KG1 (cell line): ENCODE results near the gene CNNM1.

Experiments used
- DNase-seq: peaks from one replicate; lab custom pipeline; 2025; lab: John Stamatoyannopoulos, UW

The CNNM1 gene

GRCh38 chr10:99337901-99338300, 8.7 kb downstream of the CNNM1 start:
- no peak for DNase-seq

DNA sequence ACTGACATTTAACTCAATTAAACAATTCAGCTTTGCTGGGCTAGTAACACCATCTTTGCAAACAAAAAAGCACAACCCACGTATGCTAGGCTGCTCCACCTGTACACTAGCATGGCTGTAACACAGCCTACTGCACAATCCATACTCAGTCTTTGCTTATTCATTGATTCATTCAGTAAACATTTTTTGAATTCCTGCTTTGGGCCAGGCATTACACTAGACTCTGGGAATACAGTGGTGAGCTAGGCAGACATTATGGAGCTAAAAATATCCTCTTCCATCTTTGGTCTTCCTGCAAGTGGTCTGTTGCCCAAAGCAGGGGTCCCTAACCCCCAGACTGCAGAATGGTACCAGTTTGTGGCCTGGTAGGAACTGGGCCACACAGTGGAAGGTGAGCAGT, 9.9 kb downstream of the CNNM1 start:
- DNase-seq = no peak

DNA sequence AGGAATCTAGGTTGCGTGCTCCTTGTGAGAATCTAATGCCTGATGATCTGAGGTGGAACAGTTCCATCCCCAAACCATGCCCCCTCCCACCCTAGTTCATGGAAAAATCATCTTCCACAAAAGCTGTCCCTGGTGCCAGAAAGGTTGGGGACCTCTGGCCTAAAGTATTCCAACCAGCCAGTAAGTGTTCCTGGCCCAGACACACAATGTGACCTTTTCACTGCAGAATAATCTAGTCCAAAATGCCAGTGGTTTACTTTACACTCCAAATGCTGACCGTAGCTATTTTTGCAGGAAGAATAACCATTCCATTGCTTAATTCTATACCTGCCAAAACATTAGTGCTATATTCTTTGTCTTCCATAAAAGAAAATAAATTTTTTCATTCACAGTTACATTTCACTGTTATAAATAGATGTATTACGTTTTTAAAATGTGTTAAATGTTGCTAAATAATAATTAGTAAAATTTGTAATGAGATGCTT, 10.4 kb downstream of the CNNM1 start:
- no peak for DNase-seq

GRCh38 chr10:99340650-99341049, 11.5 kb downstream of the CNNM1 start:
- no peak for DNase-seq

- no peak for DNase-seq
Measured at GRCh38 chr10:99341248-99341647, 12.1 kb downstream of the CNNM1 start.

DNA sequence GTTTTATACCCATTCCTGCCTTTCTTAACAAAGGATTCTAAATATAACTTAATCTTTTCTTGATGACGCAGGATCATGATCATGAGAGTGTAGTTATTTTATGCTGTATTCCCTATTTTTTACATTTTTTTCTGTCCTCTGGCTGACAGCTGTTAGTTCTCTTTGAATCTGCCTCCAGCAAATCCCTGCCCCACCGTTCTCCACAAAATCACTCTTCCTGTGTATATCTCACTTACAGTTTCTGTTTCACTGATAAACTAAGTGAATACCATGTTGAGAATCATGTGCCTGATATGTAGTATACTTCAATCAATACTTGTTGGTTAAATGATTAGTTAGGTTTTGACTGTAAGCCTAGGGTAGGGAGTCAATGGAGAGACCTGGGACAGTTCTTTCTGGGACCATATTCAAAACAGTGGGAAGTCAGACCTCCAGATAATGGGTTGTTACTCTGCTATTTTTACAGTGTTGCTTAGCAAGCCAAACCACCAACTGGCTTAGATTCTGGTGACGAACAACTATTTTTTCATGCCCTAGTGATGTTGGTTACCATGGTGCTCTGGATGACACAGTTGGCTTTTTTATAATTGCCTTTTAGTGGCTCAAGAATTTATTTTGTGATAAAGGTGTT, 12.8 kb downstream of the CNNM1 start:
- DNase-seq = no peak

DNA sequence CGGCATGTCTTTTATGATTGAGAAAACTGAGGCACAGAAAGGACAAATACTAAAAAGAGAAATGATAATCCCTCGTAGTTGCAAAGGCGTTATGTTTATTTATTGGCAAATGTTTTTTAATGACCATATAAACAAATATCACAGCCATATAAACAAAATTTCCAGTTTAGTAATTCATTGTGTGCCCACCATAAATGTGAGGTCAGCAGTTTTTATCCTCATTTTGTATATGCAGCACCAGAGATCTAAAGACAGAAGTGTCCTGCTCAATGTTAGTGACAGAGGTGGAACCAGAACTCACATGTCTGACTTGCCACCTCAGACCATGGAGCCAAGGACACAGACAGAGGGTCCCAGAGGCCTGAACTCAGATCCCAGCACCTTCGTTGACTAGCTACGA, 14.1 kb downstream of the CNNM1 start:
- no peak for DNase-seq

GRCh38 chr10:99344715-99345114, 15.6 kb downstream of the CNNM1 start:
- DNase-seq = no peak

- no peak for DNase-seq
Measured at GRCh38 chr10:99345350-99345749, 16.2 kb downstream of the CNNM1 start.

- DNase-seq = no peak
Measured at GRCh38 chr10:99346247-99346646, 17.1 kb downstream of the CNNM1 start.

DNA sequence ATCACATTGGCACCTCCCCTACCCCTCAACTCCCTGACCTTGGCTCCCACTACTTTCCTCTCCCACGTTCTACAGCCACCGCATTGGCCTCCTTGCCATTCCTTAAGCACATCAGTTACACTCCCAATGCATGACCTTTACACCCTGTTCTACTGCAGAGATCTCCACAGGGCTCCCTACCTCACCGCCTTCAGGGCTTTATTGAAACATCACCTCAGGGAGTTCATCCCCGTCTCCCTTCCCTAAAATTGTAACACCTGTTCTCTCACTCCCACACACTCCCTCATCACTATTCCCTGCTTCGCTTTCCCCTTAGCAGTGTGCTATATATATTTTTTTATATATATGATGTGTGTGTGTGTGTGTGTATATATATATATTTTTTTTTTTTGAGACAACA, 18.5 kb downstream of the CNNM1 start:
- DNase-seq = no peak

DNA sequence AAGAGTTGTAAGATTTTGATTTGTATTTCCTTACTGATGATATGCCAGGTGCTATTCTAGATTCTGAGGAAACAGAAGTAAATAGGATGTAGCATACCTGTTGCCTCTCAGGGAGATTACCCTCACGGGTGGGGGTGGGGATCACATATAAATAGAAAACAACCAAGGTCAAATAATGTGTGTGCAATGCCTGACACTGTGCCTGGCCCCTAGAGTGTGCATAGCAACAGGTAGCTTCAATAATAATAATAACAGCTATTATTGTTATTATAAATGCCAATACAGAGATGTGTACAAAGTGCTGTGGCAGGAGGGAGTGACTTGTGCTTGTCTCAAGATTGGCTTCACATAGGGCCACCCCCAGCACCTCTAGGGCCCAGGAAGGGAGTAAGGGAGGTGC, 24.0 kb downstream of the CNNM1 start:
- no peak for DNase-seq

GRCh38 chr10:99357691-99358090, 28.5 kb downstream of the CNNM1 start:
- no peak for DNase-seq

DNA sequence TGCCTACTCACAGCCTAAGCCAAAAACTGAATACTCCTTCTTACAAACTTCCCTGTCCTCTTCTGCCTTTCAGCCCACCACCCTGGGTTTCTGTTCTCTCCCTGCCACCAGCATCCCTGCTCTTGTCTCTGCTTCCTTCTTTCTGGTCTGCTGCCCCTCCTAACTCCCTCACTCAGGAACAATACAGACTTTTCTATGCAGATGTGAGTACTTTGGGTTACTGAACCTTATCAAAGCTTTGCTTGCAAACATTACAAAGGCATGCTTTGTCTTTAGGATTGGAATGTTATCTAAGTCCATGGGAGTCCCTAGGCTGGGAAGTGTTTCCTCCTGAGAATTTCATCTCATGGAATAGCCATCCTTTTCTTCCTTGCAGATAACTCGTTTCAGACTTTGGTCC, 28.9 kb downstream of the CNNM1 start:
- DNase-seq = no peak

DNA sequence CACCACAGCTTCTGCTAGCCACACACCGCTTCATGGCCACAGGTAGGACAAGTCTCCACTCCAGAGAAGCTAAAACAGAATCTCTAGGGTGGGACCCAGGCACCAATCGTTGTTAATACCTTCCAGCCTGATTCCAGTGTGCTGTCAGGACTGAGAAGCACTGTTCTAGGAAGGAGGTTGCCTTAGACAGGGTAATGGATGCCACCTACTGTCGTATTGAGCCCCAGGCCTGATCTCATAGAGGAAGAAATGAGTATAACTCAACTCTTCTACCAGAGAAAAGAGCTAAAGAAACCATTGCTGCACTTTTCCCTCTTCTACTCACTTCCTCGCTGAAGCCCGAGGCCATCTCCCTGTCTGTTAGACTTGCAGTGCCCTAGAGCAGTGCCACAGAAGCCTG, 31.8 kb downstream of the CNNM1 start:
- DNase-seq = no peak

DNA sequence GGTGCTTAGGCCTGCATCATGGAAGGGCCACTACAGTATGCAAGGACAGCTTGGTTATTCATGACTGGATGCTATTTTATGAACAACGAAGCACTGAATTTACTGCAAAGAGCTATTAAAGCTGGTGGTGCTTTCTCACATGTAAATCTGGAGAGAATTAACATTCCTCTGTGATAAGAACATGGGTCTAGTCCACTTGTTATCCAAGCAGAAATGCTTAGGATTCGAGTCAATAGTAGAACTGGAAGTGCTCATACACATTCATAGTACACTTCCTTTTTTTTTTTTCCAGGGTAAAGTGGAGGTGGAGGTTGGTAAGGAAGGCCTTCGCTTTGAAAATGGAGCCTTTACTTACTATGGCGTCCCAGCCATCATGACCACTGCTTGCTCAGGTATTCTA, 35.0 kb downstream of the CNNM1 start:
- DNase-seq = no peak

DNA sequence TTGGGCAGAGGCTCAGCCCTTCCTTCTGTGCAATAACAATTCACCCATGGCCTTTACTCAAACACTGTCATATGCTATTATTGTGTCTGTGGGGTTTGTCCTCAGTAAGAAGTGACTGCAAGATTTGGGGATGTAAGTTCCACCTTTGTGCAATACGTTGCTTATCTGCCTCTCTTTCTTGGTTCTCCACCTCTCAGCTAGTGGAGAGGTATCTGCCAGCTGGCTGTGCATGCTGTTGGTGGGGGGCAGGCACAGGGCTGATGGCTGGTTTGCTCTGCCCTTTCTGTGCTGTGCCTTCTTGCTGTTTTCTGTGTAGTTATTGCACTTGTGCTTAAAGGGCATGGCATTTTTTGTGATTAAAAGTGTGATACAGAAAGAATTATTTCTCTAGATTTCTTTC, 36.2 kb downstream of the CNNM1 start:
- DNase-seq = no peak

DNA sequence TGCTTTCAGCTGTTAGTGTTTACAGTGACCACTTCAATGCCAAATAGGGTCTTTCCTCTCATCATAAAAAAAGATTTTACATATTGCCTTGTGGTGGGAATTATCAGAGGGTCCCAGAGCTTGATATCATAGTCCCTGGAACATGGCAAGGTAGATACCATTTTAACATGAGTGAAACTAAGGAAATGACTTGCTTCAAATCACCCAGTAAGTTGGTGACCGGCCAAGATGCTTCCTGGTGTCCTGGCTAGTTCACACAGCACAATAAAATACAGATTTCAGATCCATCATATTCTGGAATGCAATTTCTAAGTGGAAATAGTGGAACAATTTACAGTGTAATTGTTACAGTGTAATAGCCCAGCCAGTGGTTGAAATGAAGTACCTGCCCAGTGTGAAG, 36.6 kb downstream of the CNNM1 start:
- DNase-seq = no peak

DNA sequence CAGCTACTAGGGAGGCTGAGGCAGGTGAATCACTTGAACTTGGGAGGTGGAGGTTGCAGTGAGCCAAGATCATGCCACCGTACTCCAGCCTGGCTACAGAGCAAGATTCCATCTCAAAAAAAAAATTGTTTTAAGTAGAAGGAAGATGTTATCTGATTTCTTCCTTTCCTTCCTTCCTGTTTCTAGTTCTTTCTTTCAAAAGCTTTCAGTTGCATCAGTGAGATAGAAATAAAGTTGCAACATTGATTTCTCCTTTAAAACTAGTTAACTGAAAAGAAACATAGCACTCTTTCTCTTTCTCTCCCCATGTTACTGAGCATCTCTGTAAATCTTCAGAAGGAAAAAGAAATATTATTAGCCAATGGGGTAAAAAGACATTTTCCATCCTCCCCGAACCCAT, 37.5 kb downstream of the CNNM1 start:
- DNase-seq = no peak

GRCh38 chr10:99368646-99369045, 39.5 kb downstream of the CNNM1 start:
- DNase-seq = no peak

DNA sequence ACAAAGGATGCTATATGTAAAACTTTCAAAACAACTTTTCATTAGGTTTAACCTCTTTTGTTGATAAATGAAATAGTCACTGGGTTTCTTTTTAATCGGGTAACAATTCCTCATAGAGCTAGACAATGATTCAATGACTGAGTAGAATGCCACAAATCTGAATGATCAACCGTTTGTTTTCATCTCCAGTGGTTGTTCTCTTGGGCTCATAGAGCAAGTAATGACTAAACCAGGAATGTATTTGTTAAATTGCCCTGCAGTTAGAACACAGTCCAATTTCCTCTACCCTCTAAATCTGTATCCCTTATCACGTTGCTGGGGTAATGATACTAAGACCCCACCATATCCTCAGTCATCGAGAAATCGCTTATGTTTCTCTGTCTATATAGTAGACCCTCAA, 40.0 kb downstream of the CNNM1 start:
- no peak for DNase-seq

DNA sequence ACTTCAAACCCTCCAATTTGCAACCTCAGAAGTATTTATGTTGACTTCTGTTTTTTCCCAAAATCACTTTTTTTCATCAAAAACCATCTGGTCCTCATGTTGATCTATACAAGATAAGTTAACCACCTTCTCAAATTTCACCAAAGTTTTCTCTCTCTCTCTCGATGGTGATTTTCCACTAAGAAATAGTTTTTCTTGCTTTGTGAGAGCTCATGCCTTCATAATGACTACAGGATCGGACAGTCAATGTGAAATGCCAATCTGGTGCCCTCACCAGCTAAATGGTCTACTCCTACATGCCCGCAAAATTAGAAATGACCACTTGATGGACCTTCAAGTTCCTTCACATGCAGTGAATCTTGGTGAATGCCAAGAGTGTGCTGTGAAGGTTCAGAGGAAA, 40.4 kb downstream of the CNNM1 start:
- DNase-seq = no peak

GRCh38 chr10:99370993-99371392, 41.8 kb downstream of the CNNM1 start:
- DNase-seq = no peak

DNA sequence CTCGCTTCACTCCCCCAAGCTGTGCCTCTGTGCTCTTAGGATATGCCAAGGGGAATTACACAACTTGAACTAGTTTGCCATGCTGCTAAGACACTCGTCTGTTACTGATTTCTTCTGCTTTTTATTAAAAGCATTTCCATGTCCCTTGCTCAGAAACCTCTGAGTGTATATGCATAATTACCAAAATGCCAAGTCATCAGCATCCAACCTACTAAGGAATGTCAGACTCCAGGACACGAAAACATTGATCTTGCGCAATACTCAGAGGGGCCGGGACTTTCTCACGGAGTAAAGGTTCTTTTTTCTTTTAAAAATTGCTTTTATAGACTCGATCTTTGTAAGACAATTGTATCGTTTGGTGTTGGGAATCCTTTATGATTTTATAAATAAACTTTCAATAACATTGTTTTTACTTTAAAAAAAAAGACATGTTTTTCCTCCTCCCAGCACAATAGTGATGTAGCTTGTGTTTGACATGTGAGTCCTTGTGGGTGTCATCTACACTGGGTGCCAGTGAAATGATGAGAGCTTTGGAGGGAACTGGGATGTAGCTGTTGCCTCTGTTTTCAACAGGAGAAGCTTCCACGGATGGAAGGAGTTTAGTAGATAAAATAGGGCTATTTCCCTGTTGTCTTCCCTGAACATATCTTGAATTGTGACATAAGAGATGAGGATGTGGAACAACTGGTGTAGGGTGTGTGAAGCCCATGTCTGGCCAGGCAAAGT, 43.6 kb downstream of the CNNM1 start:
- DNase-seq = no peak
